GM19397 (cell line): Measurements from ENCODE around the gene KANSL1.

Experiments used
- ATAC-seq: cut with Tn5 transposase; IDR thresholded peaks from one replicate; pipeline ENCODE4 v1.9.1; 2021; ENCODE audit warnings: mild to moderate bottlenecking, moderate library complexity; ENCODE audit not compliant: unreplicated experiment

The KANSL1 gene

GRCh38 chr17:46044286-46044928 lies 148.8 kb downstream of the KANSL1 start:
- no peak for ATAC-seq

GRCh38 chr17:46043606-46044005 lies 149.6 kb downstream of the KANSL1 start:
- no peak for ATAC-seq

- ATAC-seq: no peak
Observed at GRCh38 chr17:46042925-46043324, 150.3 kb downstream of the KANSL1 start.

GRCh38 chr17:46042246-46042645 lies 151.0 kb downstream of the KANSL1 start:
- no peak for ATAC-seq

GRCh38 chr17:46039592-46040186 lies 153.5 kb downstream of the KANSL1 start:
- no peak for ATAC-seq

GRCh38 chr17:46038937-46039336 lies 154.3 kb downstream of the KANSL1 start:
- no peak for ATAC-seq

GRCh38 chr17:46038414-46038813 lies 154.8 kb downstream of the KANSL1 start:
- ATAC-seq: no peak

- no peak for ATAC-seq
Observed at GRCh38 chr17:46037722-46038255, 155.4 kb downstream of the KANSL1 start.

- no peak for ATAC-seq
Observed at GRCh38 chr17:46036491-46036890, 156.7 kb downstream of the KANSL1 start.

GRCh38 chr17:46035112-46035818 lies 158.0 kb downstream of the KANSL1 start:
- no peak for ATAC-seq

- ATAC-seq: no peak
Observed at GRCh38 chr17:46033392-46033791, 159.8 kb downstream of the KANSL1 start.

- ATAC-seq: no peak
Observed at GRCh38 chr17:46032909-46033308, 160.3 kb downstream of the KANSL1 start.

GRCh38 chr17:46031920-46032319 lies 161.3 kb downstream of the KANSL1 start:
- no peak for ATAC-seq

- no peak for ATAC-seq
Observed at GRCh38 chr17:46031440-46031839, 161.8 kb downstream of the KANSL1 start.

- ATAC-seq: no peak
Observed at GRCh38 chr17:46030752-46031151, 162.5 kb downstream of the KANSL1 start.

- no peak for ATAC-seq
Observed at GRCh38 chr17:46029627-46030026, 163.6 kb downstream of the KANSL1 start.

GRCh38 chr17:46028981-46029565 lies 164.2 kb downstream of the KANSL1 start:
- ATAC-seq: no peak

- ATAC-seq: no peak
Observed at GRCh38 chr17:46028374-46028773, 164.9 kb downstream of the KANSL1 start.

GRCh38 chr17:46027976-46028325 lies 165.3 kb downstream of the KANSL1 start:
- ATAC-seq: no peak

GRCh38 chr17:46027048-46027975 lies 165.9 kb downstream of the KANSL1 start:
- no peak for ATAC-seq
